ENCODE results near the gene SNX7. TPM values are rescaled to one million over a fixed set of nuclear protein-coding genes. Genes with fewer than 3 reads are reported as not detected.

SNX7 gene
- polyA plus RNA-seq, 12 donors: 23.8 to 44.3 (median 29.6) TPM; not detected in 1

DNA sequence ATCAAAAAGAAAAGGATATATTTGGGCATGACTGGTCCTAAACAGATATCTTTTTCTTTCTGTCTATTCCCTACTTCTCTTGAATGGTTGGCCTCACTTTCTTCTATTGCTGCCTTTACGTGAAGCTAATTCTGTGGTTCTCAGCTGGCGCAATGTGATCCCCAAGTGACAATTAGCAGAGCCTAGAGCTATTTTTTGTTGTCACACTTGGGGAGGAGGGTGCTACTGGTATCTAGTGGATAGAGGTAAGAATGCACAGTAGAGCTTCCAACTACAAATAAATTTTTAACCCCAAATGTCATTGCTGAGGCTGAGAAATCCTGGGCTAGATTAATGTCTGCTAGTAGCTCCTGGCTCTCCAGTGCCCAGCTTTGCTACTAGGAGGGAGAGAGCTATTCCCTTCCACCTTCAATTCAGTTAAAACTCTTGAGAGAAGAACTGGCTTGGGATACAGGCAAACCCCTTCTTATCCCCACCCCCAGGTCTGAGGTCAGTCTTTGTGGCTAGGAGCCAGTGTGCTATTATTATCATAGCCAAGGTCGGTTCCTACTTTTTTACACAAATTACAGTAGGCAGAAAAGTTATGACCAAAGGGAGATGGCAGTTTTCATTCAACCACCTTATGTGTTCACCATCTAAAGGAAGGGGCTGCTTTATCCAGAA is 102.1 kb downstream of the SNX7 start:
- DNase-seq: no peak

DNA sequence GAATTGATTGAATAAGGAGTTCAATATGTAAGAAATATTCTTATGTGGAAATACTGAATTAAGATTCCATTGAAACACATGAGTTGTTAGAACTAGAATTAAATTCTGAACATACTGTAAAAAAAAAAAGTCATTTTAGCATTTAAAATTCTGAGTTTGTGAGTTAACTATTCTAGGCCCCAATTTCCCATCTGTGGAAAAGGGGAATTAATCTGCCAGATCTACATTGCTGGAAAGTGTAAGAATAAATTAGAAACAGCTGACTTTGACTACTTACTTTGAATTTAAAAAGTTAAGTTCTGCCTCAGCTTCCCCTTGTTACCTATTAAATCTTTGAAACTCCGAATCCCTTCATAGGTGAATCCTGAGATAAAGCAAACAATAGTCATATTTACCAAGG is 103.0 kb downstream of the SNX7 start:
- no peak for DNase-seq

- no peak for DNase-seq
Observed at GRCh38 chr1:98766255-98766654, 104.7 kb downstream of the SNX7 start.

DNA sequence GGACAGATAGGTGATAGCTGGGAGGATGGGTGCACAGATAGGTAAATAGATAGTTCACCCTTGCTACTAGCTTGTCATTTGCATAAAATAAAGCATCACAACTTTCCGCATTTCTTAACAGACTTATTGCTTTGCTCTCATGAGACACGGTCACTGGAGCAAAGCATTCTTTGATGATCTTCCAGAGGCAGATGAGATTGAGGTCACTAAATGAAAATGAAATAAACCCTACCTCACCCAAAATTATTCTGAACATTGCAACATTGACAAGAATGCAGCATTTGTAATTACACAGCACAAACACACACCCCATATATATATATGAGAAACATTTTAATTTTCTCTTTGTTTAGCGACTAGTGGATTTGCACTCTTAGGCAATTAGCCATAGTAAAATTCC is 107.6 kb downstream of the SNX7 start:
- no peak for DNase-seq

DNA sequence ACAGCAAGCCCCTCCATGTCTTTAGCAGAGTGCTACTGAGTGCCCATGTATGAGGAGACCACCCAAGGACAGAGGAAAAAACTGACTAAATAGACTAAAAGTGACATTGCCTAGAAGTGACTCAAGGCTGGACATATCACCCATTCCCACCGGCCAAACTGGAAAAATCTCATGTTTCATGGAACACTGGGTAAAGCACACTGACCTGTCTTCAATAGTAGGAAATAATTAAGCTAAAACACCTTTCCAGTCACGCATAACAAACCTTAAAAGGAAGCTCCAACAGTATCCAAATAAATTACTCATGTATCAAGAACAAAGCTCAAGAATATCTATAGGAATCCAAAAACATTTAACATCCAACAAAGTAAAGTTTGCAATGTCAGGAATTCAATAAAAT is 120.4 kb downstream of the SNX7 start:
- DNase-seq: no peak

DNA sequence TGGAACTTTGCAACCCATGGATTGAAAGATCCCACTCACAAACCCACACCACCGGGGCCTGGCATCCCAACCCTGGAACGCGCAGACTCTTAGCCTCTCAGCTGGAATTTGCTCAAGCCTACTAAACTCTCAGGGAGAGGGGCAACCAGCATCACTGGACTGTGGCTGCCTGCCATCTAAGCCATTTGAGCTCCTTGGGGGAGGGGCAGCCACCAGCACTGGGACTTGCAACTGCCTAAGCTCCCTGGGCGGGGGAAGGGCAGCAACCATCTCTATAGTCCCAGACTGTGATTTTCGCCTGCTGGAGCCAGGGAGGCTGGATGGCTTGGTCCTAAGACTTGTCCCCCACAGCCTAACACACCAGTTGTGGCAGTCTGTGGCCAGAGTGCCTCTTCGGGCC is 122.3 kb downstream of the SNX7 start:
- DNase-seq: no peak

GRCh38 chr1:98791498-98791897 is 130.0 kb downstream of the SNX7 start:
- no peak for DNase-seq

- peak; percentile 44 for DNase-seq
Observed at GRCh38 chr1:98792123-98792522, 130.6 kb downstream of the SNX7 start.

DNA sequence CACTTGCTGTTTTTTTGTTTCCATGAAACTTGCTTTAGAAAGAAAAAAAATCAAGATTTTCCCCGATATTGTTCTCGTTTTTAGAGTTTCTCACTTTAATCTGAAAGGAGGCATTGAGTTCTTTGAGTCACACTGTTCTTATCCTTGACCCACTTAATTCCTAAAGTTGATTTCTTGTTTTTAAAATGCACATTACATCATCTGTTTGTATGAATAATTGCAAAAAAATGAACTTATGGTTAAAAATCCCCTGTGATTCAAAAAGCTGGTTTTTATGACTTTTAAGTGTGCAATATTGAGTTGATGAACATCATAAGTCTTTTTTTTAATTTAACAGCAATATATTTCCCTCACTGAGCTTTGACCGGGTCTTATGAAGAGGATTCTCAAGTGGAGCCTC is 131.6 kb downstream of the SNX7 start:
- no peak for DNase-seq

DNA sequence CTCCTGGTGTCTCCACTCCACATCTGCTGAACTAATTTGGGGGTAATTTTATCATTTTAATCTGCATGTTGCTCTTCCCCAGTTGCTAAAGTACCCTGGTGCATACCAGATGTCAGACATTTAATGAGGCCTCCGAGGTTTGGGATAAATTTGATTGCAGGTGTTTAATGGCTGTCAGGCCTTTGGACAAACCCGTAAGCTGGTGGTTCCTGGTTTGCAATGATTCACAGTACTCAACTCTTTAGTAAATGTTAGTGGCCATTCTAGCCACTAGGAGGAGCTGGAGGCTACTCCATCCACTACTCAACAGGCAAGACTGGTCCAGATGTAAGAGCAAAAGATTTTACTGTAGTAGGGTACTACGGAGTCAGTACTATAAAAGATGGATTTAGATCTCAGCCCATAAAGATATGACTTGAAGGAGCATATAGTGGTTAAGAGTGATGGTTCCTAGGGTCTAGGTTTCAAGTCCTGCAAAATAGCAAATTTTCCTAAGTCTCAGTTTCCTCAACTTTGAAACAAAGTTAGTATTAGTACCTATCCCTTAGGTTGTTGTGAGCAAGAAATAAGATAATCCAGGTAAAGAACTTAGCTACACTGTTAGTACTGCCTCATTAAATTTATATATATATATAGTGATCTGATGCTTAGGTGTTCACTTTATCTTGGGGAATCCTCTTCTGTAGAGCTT is 132.8 kb downstream of the SNX7 start:
- peak; percentile 26 for DNase-seq

- no peak for DNase-seq
Observed at GRCh38 chr1:98796049-98796448, 134.5 kb downstream of the SNX7 start.

DNA sequence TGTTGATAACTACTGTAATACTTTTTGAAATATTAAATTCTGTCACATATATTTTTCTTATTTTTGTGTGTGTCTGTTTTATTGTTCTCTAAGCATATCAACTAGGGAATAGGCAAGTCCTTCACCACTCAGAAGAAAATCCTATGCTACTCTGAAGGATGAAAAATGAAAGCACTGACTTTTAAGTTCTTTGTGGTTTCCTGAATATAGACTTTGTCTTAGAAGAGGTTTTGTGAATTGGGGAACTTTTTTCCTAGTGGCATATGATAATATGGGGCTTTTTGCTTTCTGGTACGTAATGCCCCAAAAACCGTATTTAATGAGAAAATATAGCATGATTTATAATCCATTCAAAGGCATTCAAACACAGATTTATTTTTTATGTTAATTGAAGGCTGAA is 136.0 kb downstream of the SNX7 start:
- DNase-seq: no peak
